H9 (cell line): ENCODE data around the gene GABRD. TPM values are rescaled to one million over a fixed set of nuclear protein-coding genes. Genes with fewer than 3 reads are reported as not detected.

Experiments
- DNase-seq: peaks from one replicate; pipeline ENCODE4 v3.0.0-alpha.2; 2017
- H2AFZ ChIP-seq: one replicate; pipeline ENCODE4 v1.6.1; 2013; ENCODE audit warnings: mild to moderate bottlenecking, low read length, control low read depth, moderate library complexity
- H2AK5ac ChIP-seq: 2 replicates; pipeline ENCODE4 v1.6.1; 2013; ENCODE audit warnings: low read length, control low read depth, mixed read lengths; ENCODE audit not compliant: insufficient read length
- H2BK120ac ChIP-seq: one replicate; pipeline ENCODE4 v1.6.1; 2013; ENCODE audit warnings: low read depth, mild to moderate bottlenecking, low read length, control low read depth, inconsistent platforms; ENCODE audit not compliant: poor library complexity, severe bottlenecking
- H2BK12ac ChIP-seq: 2 replicates; pipeline ENCODE4 v1.6.1; 2013; ENCODE audit warnings: low read length, control low read depth, mixed read lengths, low read depth; ENCODE audit not compliant: insufficient read length
- H2BK15ac ChIP-seq: 2 replicates; pipeline ENCODE4 v1.6.1; 2013; ENCODE audit warnings: low read depth, low read length, control low read depth
- H2BK20ac ChIP-seq: one replicate; pipeline ENCODE4 v1.6.1; 2013; ENCODE audit warnings: low read depth, mild to moderate bottlenecking, low read length, control low read depth, inconsistent platforms; ENCODE audit not compliant: poor library complexity, severe bottlenecking
- H2BK5ac ChIP-seq: 2 replicates; pipeline ENCODE4 v1.6.1; 2013; ENCODE audit warnings: low read length, control low read depth, mixed read lengths; ENCODE audit not compliant: insufficient read length
- H3K14ac ChIP-seq: 2 replicates; pipeline ENCODE4 v1.6.1; 2013; ENCODE audit warnings: low read length, control low read depth; ENCODE audit not compliant: insufficient read depth
- H3K18ac ChIP-seq: 2 replicates; pipeline ENCODE4 v1.6.1; 2013; ENCODE audit warnings: low read depth, mild to moderate bottlenecking, mixed read lengths, low read length, control low read depth; ENCODE audit not compliant: insufficient read length
- H3K23ac ChIP-seq: 2 replicates; pipeline ENCODE4 v1.6.1; 2013; ENCODE audit warnings: low read length, control low read depth, mixed read lengths, low read depth; ENCODE audit not compliant: insufficient read length
- H3K23me2 ChIP-seq: 2 replicates; pipeline ENCODE4 v1.6.1; 2013; ENCODE audit warnings: low read depth, mild to moderate bottlenecking, mixed read lengths, low read length, control low read depth; ENCODE audit not compliant: insufficient read length, poor library complexity, severe bottlenecking
- H3K27ac ChIP-seq: 2 replicates; pipeline ENCODE4 v1.5.1; 2013; ENCODE audit warnings: low read length, control low read depth, mixed read lengths, low read depth; ENCODE audit not compliant: insufficient read length
- H3K27me3 ChIP-seq: 2 replicates; pipeline ENCODE4 v1.6.1; 2013; ENCODE audit warnings: low read length, control low read depth, inconsistent platforms; ENCODE audit not compliant: insufficient read depth
- H3K4ac ChIP-seq: 2 replicates; pipeline ENCODE4 v1.6.1; 2013; ENCODE audit warnings: low read depth, mild to moderate bottlenecking, control low read depth, inconsistent platforms, low read length, moderate library complexity
- H3K4me1 ChIP-seq: 2 replicates; pipeline ENCODE4 v1.6.1; 2013; ENCODE audit warnings: low read length, control low read depth, inconsistent platforms; ENCODE audit not compliant: insufficient read depth
- H3K4me2 ChIP-seq: 2 replicates; pipeline ENCODE4 v1.6.1; 2013; ENCODE audit warnings: low read length, control low read depth, mixed read lengths; ENCODE audit not compliant: insufficient read length, insufficient read depth
- H3K56ac ChIP-seq: 2 replicates; pipeline ENCODE4 v1.6.1; 2013; ENCODE audit warnings: low read depth, mild to moderate bottlenecking, mixed read lengths, low read length, control low read depth; ENCODE audit not compliant: insufficient read length
- H3K79me1 ChIP-seq: 2 replicates; pipeline ENCODE4 v1.6.1; 2013; ENCODE audit warnings: low read depth, mild to moderate bottlenecking, moderate library complexity, low read length, control low read depth, inconsistent platforms; ENCODE audit not compliant: insufficient read depth, poor library complexity, severe bottlenecking
- H3K79me2 ChIP-seq: 2 replicates; pipeline ENCODE4 v1.6.1; 2013; ENCODE audit warnings: low read length, control low read depth, inconsistent platforms; ENCODE audit not compliant: insufficient read depth
- H3K9ac ChIP-seq: 2 replicates; pipeline ENCODE4 v1.6.1; 2013; ENCODE audit warnings: low read length, control low read depth, mixed read lengths; ENCODE audit not compliant: insufficient read length; ENCODE audit errors: extremely low read depth
- H3K9me3 ChIP-seq: one replicate; pipeline ENCODE4 v1.6.1; 2013; ENCODE audit warnings: low read depth, low read length, inconsistent platforms; ENCODE audit not compliant: control insufficient read depth
- H3T11ph ChIP-seq: one replicate; pipeline ENCODE4 v1.6.1; 2013; ENCODE audit warnings: mild to moderate bottlenecking, low read length, control low read depth, inconsistent platforms
- H4K20me1 ChIP-seq: one replicate; pipeline ENCODE4 v1.6.1; 2013; ENCODE audit not compliant: control insufficient read depth, insufficient read length, insufficient read depth
- H4K5ac ChIP-seq: 2 replicates; pipeline ENCODE4 v1.6.1; 2013; ENCODE audit warnings: low read depth, mild to moderate bottlenecking, mixed read lengths, low read length, control low read depth; ENCODE audit not compliant: insufficient read length
- H4K8ac ChIP-seq: replicated peaks from 2 replicates; pipeline ENCODE4 v1.6.1; 2013; ENCODE audit warnings: low read length, control low read depth, mixed read lengths, low read depth; ENCODE audit not compliant: insufficient read length
- H4K91ac ChIP-seq: 2 replicates; pipeline ENCODE4 v1.6.1; 2013; ENCODE audit warnings: low read depth, mild to moderate bottlenecking, moderate library complexity, mixed read lengths, low read length, control low read depth; ENCODE audit not compliant: insufficient read length
- H3K27ac Mint-ChIP-seq, 3 experiments: 2 replicates in 2 of 3; 3 replicates in 1 of 3; pipeline ENCODE4 v1.8.0; 2020 to 2021; ENCODE audit warnings: mixed read lengths in 3 of 3, mild to moderate bottlenecking in 1 of 3, moderate library complexity in 1 of 3
- H3K27me3 Mint-ChIP-seq: 2 replicates; pipeline ENCODE4 v1.8.0; 2021; ENCODE audit warnings: low read depth, mild to moderate bottlenecking, moderate library complexity, mixed read lengths
- H3K36me3 Mint-ChIP-seq, 3 experiments: 2 replicates in 2 of 3; 3 replicates in 1 of 3; pipeline ENCODE4 v1.8.0; 2020 to 2021; ENCODE audit warnings: low read depth in 3 of 3, mixed read lengths in 3 of 3; ENCODE audit not compliant: insufficient read depth in 1 of 3
- H3K4me1 Mint-ChIP-seq, 2 experiments: 2 replicates each; pipeline ENCODE4 v1.8.0; 2020; ENCODE audit warnings: mixed read lengths in 2 of 2
- H3K4me3 Mint-ChIP-seq, 2 experiments: 2 replicates in 1 of 2; 3 replicates in 1 of 2; pipeline ENCODE4 v1.8.0; 2020 to 2021; ENCODE audit warnings: mild to moderate bottlenecking in 2 of 2, mixed read lengths in 2 of 2, moderate library complexity in 1 of 2
- H3K9me3 Mint-ChIP-seq, 2 experiments: 2 replicates in 1 of 2; 3 replicates in 1 of 2; pipeline ENCODE4 v1.8.0; 2020; ENCODE audit warnings: mild to moderate bottlenecking in 2 of 2, mixed read lengths in 2 of 2, moderate library complexity in 1 of 2
- CTCF ChIP-seq: fragments of 200-600 bp; sonication (generic); conservative IDR thresholded peaks from 3 replicates; pipeline ENCODE4 v1.8.0; 2021; ENCODE audit warnings: antibody characterized with exemption, mild to moderate bottlenecking
- WGBS: extraction: QIAGEN DNeasy Blood & Tissue Kit; methylation state at CpG from one replicate; pipeline ENCODE4 v1.1.7; 2013; ENCODE audit warnings: missing lambda C conversion rate, low lambda C conversion rate, mixed read lengths; ENCODE audit not compliant: insufficient read length; ENCODE audit errors: extremely low coverage; 5-methylcytosine and 5-hydroxymethylcytosine counted together
- total RNA-seq: library from RNA; stranded (reverse); gene quantifications from 2 replicates; pipeline ENCODE4 v1.2.1, GENCODE V29; 2021

GABRD gene
- total RNA-seq, 1 experiment from 2014 or later: 0.59 TPM

- H3K14ac ChIP-seq: no peak overlapping the region
- Mint-ChIP-seq H3K27ac (no peak overlapping the region), H3K4me3 (no peak overlapping the region), H3K4me1 (peaks cover 10 to 20% of the 10 kb centered on the region in 2 experiments), H3K9me3 (no peaks in the 10 kb centered on the region), H3K36me3 (no peaks in the 10 kb centered on the region), H3K27me3 (peaks cover 1% of the 10 kb centered on the region; the same call in 1 of the 2 replicates)
- WGBS: no CpG with 5 or more reads among the region's 9 CpGs
- no peak overlapping the region for H3K4ac ChIP-seq
- no peak for DNase-seq
- no peak overlapping the region for H2BK12ac ChIP-seq
- H3K27me3 ChIP-seq: no peaks in the 10 kb centered on the region
- no peaks in the 10 kb centered on the region; the same call in 1 of the 2 replicates for H3K4me1 ChIP-seq
- no peak overlapping the region for H2BK5ac ChIP-seq
- no peaks in the 10 kb centered on the region for H3K9me3 ChIP-seq
- H3K79me1 ChIP-seq: no peaks in the 10 kb centered on the region
- no peak overlapping the region for H3K18ac ChIP-seq
- no peaks in the 10 kb centered on the region for H3K79me2 ChIP-seq
- H3T11ph ChIP-seq: no peak overlapping the region
- H3K23ac ChIP-seq: no peak overlapping the region
- H4K8ac ChIP-seq: no peak overlapping the region
- no peak overlapping the region for H2BK15ac ChIP-seq
- H2BK120ac ChIP-seq: no peak overlapping the region
- H3K9ac ChIP-seq: no peak overlapping the region
- H2BK20ac ChIP-seq: no peak overlapping the region
- H3K23me2 ChIP-seq: no peaks in the 10 kb centered on the region
- no peak overlapping the region for H4K5ac ChIP-seq
- H4K91ac ChIP-seq: no peak overlapping the region
- no peak overlapping the region for H3K4me2 ChIP-seq
- no peaks in the 10 kb centered on the region for H4K20me1 ChIP-seq
- no peak for TF ChIP-seq CTCF
- no peak overlapping the region for H3K27ac ChIP-seq
- H2AFZ ChIP-seq: no peak overlapping the region
- no peak overlapping the region for H3K56ac ChIP-seq
- no peak overlapping the region for H2AK5ac ChIP-seq
These were observed 29.4 kb upstream of the GABRD start for GRCh38 chr1:1989789-1990188.
